WTC11 (cell line): ENCODE measurements around the gene DHDDS. TPM values are rescaled to one million over a fixed set of nuclear protein-coding genes. Genes with fewer than 3 reads are reported as not detected.

Source experiments
- ATAC-seq: fragments of 200-7000 bp; cut with Tn5 transposase; 2 replicates; pipeline ENCODE4 v1.10.0; 2021; ENCODE audit warnings: mild to moderate bottlenecking, moderate library complexity
- CTCF ChIA-PET: fragments of 300-600 bp; sonication (Branson Sonifier 250); formaldehyde crosslinking; loops from one replicate; lab custom pipeline; 2021; ENCODE audit warnings: antibody characterized with exemption; lab: Charles Lee
- POLR2A ChIA-PET: fragments of 350-600 bp; sonication (Branson Sonifier 250); formaldehyde crosslinking; loops from one replicate; lab custom pipeline; 2021; ENCODE audit warnings: antibody characterized with exemption; lab: Charles Lee
- DNase-seq: peaks from one replicate; pipeline ENCODE4 v3.0.0; 2021; ENCODE audit warnings: low spot score
- H3K27ac Mint-ChIP-seq: 2 replicates; pipeline ENCODE4 v1.8.0; 2021; ENCODE audit warnings: mixed read lengths
- H3K27me3 Mint-ChIP-seq: 2 replicates; pipeline ENCODE4 v1.8.0; 2021; ENCODE audit warnings: low read depth, mild to moderate bottlenecking, moderate library complexity, mixed read lengths
- H3K36me3 Mint-ChIP-seq: 2 replicates; pipeline ENCODE4 v1.8.0; 2021; ENCODE audit warnings: mixed read lengths
- H3K4me1 Mint-ChIP-seq: 2 replicates; pipeline ENCODE4 v1.8.0; 2022; ENCODE audit warnings: mixed read lengths
- H3K4me3 Mint-ChIP-seq: 2 replicates; pipeline ENCODE4 v1.8.0; 2021; ENCODE audit warnings: mild to moderate bottlenecking, moderate library complexity, mixed read lengths
- H3K9me3 Mint-ChIP-seq: 2 replicates; pipeline ENCODE4 v1.8.0; 2021; ENCODE audit warnings: mixed read lengths
- CDX4 ChIP-seq: fragments of 250-450 bp; sonication (Bioruptor Pico); IDR thresholded peaks from 2 replicates; pipeline ENCODE4 v1.9.0; 2021; ENCODE audit warnings: moderate library complexity, mild to moderate bottlenecking, inconsistent platforms, borderline replicate concordance
- CREM ChIP-seq: sonication (generic); formaldehyde crosslinking; IDR thresholded peaks from 2 replicates; pipeline ENCODE4 v1.8.1; 2022; ENCODE audit warnings: mild to moderate bottlenecking, missing genetic modification reagents, moderate library complexity
- FOXJ3 ChIP-seq: sonication (generic); formaldehyde crosslinking; IDR thresholded peaks from 2 replicates; pipeline ENCODE4 v1.9.0; 2021; ENCODE audit warnings: missing genetic modification reagents, mild to moderate bottlenecking, borderline replicate concordance
- FOXK1 ChIP-seq: sonication (generic); formaldehyde crosslinking; IDR thresholded peaks from 2 replicates; pipeline ENCODE4 v1.8.0; 2022; ENCODE audit warnings: mild to moderate bottlenecking, moderate library complexity, missing genetic modification reagents
- GRHL2 ChIP-seq: fragments of 250-450 bp; sonication (Bioruptor Pico); IDR thresholded peaks from 2 replicates; pipeline ENCODE4 v1.8.0; 2022; ENCODE audit warnings: mild to moderate bottlenecking, moderate library complexity; ENCODE audit not compliant: insufficient replicate concordance, severe bottlenecking
- NFE2L1 ChIP-seq: sonication (generic); formaldehyde crosslinking; IDR thresholded peaks from 2 replicates; pipeline ENCODE4 v1.8.1; 2023; ENCODE audit warnings: missing genetic modification reagents
- NR3C1 ChIP-seq: sonication (generic); formaldehyde crosslinking; conservative IDR thresholded peaks from 2 replicates; pipeline ENCODE4 v1.8.1; 2023; ENCODE audit warnings: low read depth, mild to moderate bottlenecking, missing genetic modification reagents
- PRDM15 ChIP-seq: sonication (generic); formaldehyde crosslinking; IDR thresholded peaks from 2 replicates; pipeline ENCODE4 v1.8.0; 2022; ENCODE audit warnings: missing genetic modification reagents
- RELA ChIP-seq: sonication (generic); formaldehyde crosslinking; IDR thresholded peaks from 2 replicates; pipeline ENCODE4 v1.8.1; 2022; ENCODE audit warnings: missing genetic modification reagents, mild to moderate bottlenecking, borderline replicate concordance
- ZBTB43 ChIP-seq: sonication (generic); formaldehyde crosslinking; IDR thresholded peaks from 2 replicates; pipeline ENCODE4 v1.8.1; 2023; ENCODE audit warnings: mild to moderate bottlenecking, missing genetic modification reagents
- ZNF121 ChIP-seq: sonication (generic); formaldehyde crosslinking; IDR thresholded peaks from 2 replicates; pipeline ENCODE4 v1.8.0; 2023; ENCODE audit warnings: missing genetic modification reagents
- ZNF396 ChIP-seq: fragments of 250-450 bp; sonication (Bioruptor Pico); IDR thresholded peaks from 2 replicates; pipeline ENCODE4 v1.8.0; 2021; ENCODE audit warnings: mild to moderate bottlenecking, moderate library complexity, borderline replicate concordance
- ZNF512 ChIP-seq: sonication (generic); formaldehyde crosslinking; IDR thresholded peaks from 2 replicates; pipeline ENCODE4 v1.8.1; 2022; ENCODE audit warnings: missing genetic modification reagents, borderline replicate concordance
- ZNF532 ChIP-seq: fragments of 250-450 bp; sonication (Bioruptor Pico); IDR thresholded peaks from 2 replicates; pipeline ENCODE4 v1.9.0; 2021; ENCODE audit warnings: mild to moderate bottlenecking, borderline replicate concordance
- total RNA-seq: library from RNA; stranded (reverse); gene quantifications from 3 replicates; pipeline ENCODE4 v1.2.3, GENCODE V29; 2021
- TF ChIP-seq, protein P1 (sequence below): sonication (generic); formaldehyde crosslinking; IDR thresholded peaks from 2 replicates; pipeline ENCODE4 v1.8.0; 2023; ENCODE audit warnings: missing genetic modification reagents, mild to moderate bottlenecking, borderline replicate concordance
- TF ChIP-seq, protein P2 (sequence below): sonication (generic); formaldehyde crosslinking; IDR thresholded peaks from 2 replicates; pipeline ENCODE4 v1.8.1; 2023; ENCODE audit warnings: mild to moderate bottlenecking, missing genetic modification reagents, moderate library complexity

DHDDS gene
- total RNA-seq, 1 experiment from 2014 or later = 55.4 TPM

DNA sequence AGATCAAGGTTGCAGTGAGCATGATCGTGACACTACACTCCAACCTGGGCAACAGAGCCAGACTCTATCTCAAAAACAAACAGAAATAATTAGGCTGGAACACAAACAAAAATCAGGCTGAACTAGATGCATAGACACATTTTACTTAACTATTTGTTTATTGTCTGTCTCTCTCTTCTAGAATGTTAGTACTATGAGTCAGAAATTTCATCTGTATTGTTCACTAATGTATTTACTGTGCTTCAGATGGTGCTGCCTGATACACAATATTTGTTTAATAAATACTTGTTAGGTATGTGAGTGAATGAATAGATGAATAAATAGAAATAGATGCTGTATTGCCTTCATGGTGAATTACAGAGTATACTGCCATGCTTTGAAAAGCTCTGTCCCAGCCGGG, 27.5 kb upstream of the DHDDS start (continued):
- no peak for TF ChIP-seq CREM (CRISPR knock-in tag)
- no peak for TF ChIP-seq ZBTB43
- TF ChIP-seq ZNF512 (CRISPR knock-in tag) = no peak
- TF ChIP-seq CDX4 (CRISPR knock-in tag) = no peak
- TF ChIP-seq, protein P1, sequence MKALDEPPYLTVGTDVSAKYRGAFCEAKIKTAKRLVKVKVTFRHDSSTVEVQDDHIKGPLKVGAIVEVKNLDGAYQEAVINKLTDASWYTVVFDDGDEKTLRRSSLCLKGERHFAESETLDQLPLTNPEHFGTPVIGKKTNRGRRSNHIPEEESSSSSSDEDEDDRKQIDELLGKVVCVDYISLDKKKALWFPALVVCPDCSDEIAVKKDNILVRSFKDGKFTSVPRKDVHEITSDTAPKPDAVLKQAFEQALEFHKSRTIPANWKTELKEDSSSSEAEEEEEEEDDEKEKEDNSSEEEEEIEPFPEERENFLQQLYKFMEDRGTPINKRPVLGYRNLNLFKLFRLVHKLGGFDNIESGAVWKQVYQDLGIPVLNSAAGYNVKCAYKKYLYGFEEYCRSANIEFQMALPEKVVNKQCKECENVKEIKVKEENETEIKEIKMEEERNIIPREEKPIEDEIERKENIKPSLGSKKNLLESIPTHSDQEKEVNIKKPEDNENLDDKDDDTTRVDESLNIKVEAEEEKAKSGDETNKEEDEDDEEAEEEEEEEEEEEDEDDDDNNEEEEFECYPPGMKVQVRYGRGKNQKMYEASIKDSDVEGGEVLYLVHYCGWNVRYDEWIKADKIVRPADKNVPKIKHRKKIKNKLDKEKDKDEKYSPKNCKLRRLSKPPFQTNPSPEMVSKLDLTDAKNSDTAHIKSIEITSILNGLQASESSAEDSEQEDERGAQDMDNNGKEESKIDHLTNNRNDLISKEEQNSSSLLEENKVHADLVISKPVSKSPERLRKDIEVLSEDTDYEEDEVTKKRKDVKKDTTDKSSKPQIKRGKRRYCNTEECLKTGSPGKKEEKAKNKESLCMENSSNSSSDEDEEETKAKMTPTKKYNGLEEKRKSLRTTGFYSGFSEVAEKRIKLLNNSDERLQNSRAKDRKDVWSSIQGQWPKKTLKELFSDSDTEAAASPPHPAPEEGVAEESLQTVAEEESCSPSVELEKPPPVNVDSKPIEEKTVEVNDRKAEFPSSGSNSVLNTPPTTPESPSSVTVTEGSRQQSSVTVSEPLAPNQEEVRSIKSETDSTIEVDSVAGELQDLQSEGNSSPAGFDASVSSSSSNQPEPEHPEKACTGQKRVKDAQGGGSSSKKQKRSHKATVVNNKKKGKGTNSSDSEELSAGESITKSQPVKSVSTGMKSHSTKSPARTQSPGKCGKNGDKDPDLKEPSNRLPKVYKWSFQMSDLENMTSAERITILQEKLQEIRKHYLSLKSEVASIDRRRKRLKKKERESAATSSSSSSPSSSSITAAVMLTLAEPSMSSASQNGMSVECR (CRISPR knock-in tag) = no peak
- no peak for TF ChIP-seq FOXJ3 (CRISPR knock-in tag)
- TF ChIP-seq, protein P2, sequence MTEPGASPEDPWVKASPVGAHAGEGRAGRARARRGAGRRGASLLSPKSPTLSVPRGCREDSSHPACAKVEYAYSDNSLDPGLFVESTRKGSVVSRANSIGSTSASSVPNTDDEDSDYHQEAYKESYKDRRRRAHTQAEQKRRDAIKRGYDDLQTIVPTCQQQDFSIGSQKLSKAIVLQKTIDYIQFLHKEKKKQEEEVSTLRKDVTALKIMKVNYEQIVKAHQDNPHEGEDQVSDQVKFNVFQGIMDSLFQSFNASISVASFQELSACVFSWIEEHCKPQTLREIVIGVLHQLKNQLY (CRISPR knock-in tag) = no peak
- no peak for TF ChIP-seq FOXK1 (CRISPR knock-in tag)
- TF ChIP-seq NR3C1 (CRISPR knock-in tag) = no peak

- no peaks in the 10 kb centered on the region for H3K27me3 Mint-ChIP-seq
- ChIA-PET POLR2A (no interaction called here), CTCF (interaction anchor here (0.6 to 5.8 kb wide), 7 partner anchors 9 to 120 kb away, joined by 3 to 41 read pairs (median 3); partner anchors contain the start of gene HMGN2)
- H3K4me1 Mint-ChIP-seq = peaks cover 12% of the 10 kb centered on the region
- no peak overlapping the region for H3K4me3 Mint-ChIP-seq
- H3K27ac Mint-ChIP-seq = no peak overlapping the region
- H3K36me3 Mint-ChIP-seq = no peaks in the 10 kb centered on the region
- H3K9me3 Mint-ChIP-seq = no peaks in the 10 kb centered on the region
- no peak for DNase-seq
- no peak for ATAC-seq
- TF ChIP-seq RELA (CRISPR knock-in tag) (no peak), GRHL2 (CRISPR knock-in tag) (no peak), PRDM15 (CRISPR knock-in tag) (no peak), ZNF532 (CRISPR knock-in tag) (no peak), ZNF396 (CRISPR knock-in tag) (no peak), NFE2L1 (CRISPR knock-in tag) (no peak), ZNF121 (CRISPR knock-in tag) (no peak)
These were observed 26.7 kb upstream of the DHDDS start for GRCh38 chr1:26405281-26405915.
